ENCODE results near the gene SNX15. TPM values are rescaled to one million over a fixed set of nuclear protein-coding genes. Genes with fewer than 3 reads are reported as not detected.

SNX15 gene
- total and polyA plus RNA-seq, 4 donors = 16.2 to 28.4 (median 18.9) TPM

- Histone ChIP-seq H3K36me3 (ENCODE audit: control insufficient read depth in 4 of 4, insufficient read depth in 4 of 4, low read length in 4 of 4) (no peaks in the 10 kb centered on the region), H3K27ac (ENCODE audit: low read depth in 1 of 2, low read length in 1 of 2) (no peak overlapping the region), H3K4me1 (ENCODE audit: control insufficient read depth in 5 of 5, insufficient read depth in 5 of 5, low read length in 5 of 5) (no peaks in the 10 kb centered on the region), H3K9me3 (ENCODE audit: control insufficient read depth in 4 of 4, insufficient read depth in 3 of 4, low read length in 3 of 4) (no peaks in the 10 kb centered on the region), H3K9ac (ENCODE audit: insufficient read depth in 1 of 2, low read length in 2 of 2) (no peak overlapping the region), H3K4me3 (no peak overlapping the region), H3K27me3 (ENCODE audit: control insufficient read depth in 3 of 3, insufficient read depth in 3 of 3, low read length in 2 of 3) (no peaks in the 10 kb centered on the region)
- no peak for DNase-seq
- no peak for TF ChIP-seq CTCF (IDR thresholded peaks at IDR 0.05; ENCODE audit: control extremely low read depth, extremely low read depth)
- WGBS, 2 donors = 85 to 97% methylated on average over 7 of the region's 7 CpGs
- ATAC-seq (ENCODE audit: insufficient read depth, low FRiP score) = no peak
These were observed 30.3 kb downstream of the SNX15 start for GRCh38 chr11:65057526-65057925.

- no peak for DNase-seq
- no peaks in the 10 kb centered on the region for H3K27me3 ChIP-seq (ENCODE audit: control insufficient read depth in 3 of 3, insufficient read depth in 3 of 3, low read length in 2 of 3)
These were observed 30.8 kb downstream of the SNX15 start for GRCh38 chr11:65058012-65058411.

GRCh38 chr11:65058419-65059054, 31.3 kb downstream of the SNX15 start, which contains the start of gene NAALADL1:
TSS of gene NAALADL1 (minus strand) at chr11:65058553. CDS start at chr11:65058521, 32 bp downstream.
- H3K9ac ChIP-seq (ENCODE audit: insufficient read depth in 1 of 2, low read length in 2 of 2) = no peak within 1 kb of the TSS

More at GRCh38 chr11:65058012-65058411, 30.8 kb downstream of the SNX15 start:
- Histone ChIP-seq H3K9ac (ENCODE audit: insufficient read depth in 1 of 2, low read length in 2 of 2) (no peak overlapping the region), H3K4me1 (ENCODE audit: control insufficient read depth in 5 of 5, insufficient read depth in 5 of 5, low read length in 5 of 5) (no peaks in the 10 kb centered on the region), H3K27ac (ENCODE audit: low read depth in 1 of 2, low read length in 1 of 2) (no peak overlapping the region), H3K4me3 (no peak overlapping the region), H3K36me3 (ENCODE audit: control insufficient read depth in 4 of 4, insufficient read depth in 4 of 4, low read length in 4 of 4) (no peaks in the 10 kb centered on the region), H3K9me3 (ENCODE audit: control insufficient read depth in 4 of 4, insufficient read depth in 3 of 4, low read length in 3 of 4) (no peaks in the 10 kb centered on the region)
- ATAC-seq (ENCODE audit: insufficient read depth, low FRiP score) = no peak
- TF ChIP-seq CTCF (IDR thresholded peaks at IDR 0.05; ENCODE audit: control extremely low read depth, extremely low read depth) = no peak
- WGBS, 2 donors = 76 to 89% methylated on average over 13 of the region's 13 CpGs

More at GRCh38 chr11:65058419-65059054, 31.3 kb downstream of the SNX15 start, which contains the start of gene NAALADL1:
- no peak for DNase-seq
- no peak for TF ChIP-seq CTCF (IDR thresholded peaks at IDR 0.05; ENCODE audit: control extremely low read depth, extremely low read depth)
- no peaks in the 10 kb centered on the region for H3K27me3 ChIP-seq (ENCODE audit: control insufficient read depth in 3 of 3, insufficient read depth in 3 of 3, low read length in 2 of 3)
- no peaks in the 10 kb centered on the region for H3K9me3 ChIP-seq (ENCODE audit: control insufficient read depth in 4 of 4, insufficient read depth in 3 of 4, low read length in 3 of 4)
- 79 to 83% methylated on average over 8 of the region's 8 CpGs for WGBS, 2 donors
- H3K36me3 ChIP-seq (ENCODE audit: control insufficient read depth in 4 of 4, insufficient read depth in 4 of 4, low read length in 4 of 4) = no peaks in the 10 kb centered on the region
- no peaks in the 10 kb centered on the region for H3K4me1 ChIP-seq (ENCODE audit: control insufficient read depth in 5 of 5, insufficient read depth in 5 of 5, low read length in 5 of 5)
- H3K4me3 ChIP-seq = no peak within 1 kb of the TSS
- H3K27ac ChIP-seq (ENCODE audit: low read depth in 1 of 2, low read length in 1 of 2) = no peak within 1 kb of the TSS
- ATAC-seq (ENCODE audit: insufficient read depth, low FRiP score) = no peak

Measured in lung (tissue), 12 donors.